Amniotic epithelial cell (primary cell): Measurements from ENCODE around the gene GSTM4.
"Not testable (repeated sequence)": the region's sequence is repeated elsewhere in the genome, so short reads cannot be mapped to it uniquely, and the experiment has no call there.

Experiments
- DNase-seq: peaks from one replicate; pipeline ENCODE4 v3.0.0-alpha.2; 2010; ENCODE audit warnings: low read depth

The GSTM4 gene

DNA sequence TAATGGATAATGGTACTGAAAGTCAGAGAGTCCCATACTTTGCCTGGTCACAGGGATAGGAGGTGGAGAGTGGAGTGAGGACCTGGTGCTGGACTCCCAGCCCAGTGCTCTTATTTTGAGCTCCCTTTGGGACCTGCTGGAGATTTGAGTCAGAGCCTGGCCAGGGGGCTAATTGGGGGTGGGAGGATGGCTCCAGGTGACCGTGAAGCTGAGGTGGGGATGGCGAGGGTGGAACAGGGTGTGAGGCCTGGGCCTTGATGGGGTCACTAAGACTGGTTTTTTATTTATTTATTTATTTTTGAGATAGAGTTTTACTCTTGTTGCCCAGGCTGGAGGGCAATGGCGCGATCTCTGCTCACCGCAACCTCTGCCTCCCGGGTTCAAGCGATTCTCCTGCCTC is 18.5 kb upstream of the GSTM4 start:
- no peak for DNase-seq

GRCh38 chr1:109639063-109639840 is 16.6 kb upstream of the GSTM4 start:
- DNase-seq = no peak

- no peak for DNase-seq
Observed at GRCh38 chr1:109639841-109640184, 16.1 kb upstream of the GSTM4 start.

GRCh38 chr1:109640285-109640865 is 15.5 kb upstream of the GSTM4 start:
- peak; percentile 70 for DNase-seq

DNA sequence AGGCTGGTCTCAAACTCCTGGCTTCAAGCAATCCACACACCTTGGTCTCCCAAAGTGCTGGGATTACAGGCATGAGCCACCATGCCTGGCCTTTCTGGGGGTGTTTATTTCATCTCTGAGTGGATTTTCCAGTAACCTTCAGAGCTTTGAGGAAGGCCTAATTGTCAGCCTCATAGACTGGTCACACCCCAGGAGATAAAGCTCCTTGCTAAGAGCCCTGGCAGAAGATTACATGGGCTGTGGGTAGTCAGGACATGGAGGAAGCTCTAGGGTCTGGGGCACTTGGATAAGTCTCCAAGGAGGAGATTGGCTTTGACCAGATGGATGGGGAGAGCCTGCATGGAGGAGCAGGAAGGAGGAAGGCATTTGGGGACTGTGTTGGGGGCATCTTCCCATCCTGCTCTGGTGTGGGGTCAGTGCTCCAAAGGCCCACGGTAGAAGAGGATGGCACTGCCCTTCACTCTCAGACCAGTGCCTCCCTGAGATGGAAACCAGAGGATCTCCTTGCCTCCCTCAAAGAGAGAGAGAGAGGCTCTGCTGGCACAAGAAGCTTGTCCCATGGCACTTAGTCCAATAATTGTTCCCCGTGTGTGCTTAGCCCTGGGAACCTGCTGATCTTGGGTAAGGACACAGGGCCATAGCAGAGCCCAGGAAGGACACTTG is 14.7 kb upstream of the GSTM4 start:
- no peak for DNase-seq

DNA sequence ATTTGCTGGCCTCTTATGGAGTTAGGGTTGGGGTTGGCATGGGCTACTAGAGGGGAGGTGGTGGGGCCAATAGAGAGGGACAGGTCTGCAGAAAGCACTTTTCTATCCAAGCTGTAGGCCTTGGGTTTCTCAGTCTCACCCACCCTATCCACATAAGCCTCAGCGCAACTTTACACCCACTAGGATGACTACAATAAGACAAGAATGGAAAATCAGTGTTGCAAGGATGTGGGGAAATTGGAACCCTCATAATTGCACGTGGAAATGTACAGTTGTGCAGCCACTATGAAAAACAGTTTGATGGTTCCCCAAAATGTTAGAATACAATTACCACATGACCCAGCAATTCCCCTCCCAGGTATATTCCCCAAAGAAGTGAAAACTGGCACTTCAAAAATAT is 14.0 kb upstream of the GSTM4 start:
- no peak for DNase-seq

DNA sequence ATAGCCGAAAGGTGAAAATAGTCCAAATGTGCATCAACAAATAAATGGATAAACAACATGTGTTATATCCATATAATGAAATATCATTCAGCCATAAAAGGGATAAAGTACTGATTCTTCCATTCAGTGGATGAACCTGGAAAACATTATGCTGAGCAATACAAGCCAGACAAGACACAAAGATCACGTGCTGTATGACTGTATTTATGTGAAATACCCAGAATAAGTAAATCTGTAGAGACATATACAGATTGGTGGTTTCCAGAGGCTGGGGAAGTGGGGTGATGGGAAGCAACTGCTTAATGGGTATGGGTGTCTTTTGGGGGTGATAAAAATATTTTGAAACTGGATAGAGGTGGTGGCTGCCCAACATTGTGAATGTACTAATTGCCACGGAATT is 13.3 kb upstream of the GSTM4 start:
- DNase-seq = peak; percentile 42

GRCh38 chr1:109643385-109644230 is 12.3 kb upstream of the GSTM4 start:
- peak; percentile 55 for DNase-seq

DNA sequence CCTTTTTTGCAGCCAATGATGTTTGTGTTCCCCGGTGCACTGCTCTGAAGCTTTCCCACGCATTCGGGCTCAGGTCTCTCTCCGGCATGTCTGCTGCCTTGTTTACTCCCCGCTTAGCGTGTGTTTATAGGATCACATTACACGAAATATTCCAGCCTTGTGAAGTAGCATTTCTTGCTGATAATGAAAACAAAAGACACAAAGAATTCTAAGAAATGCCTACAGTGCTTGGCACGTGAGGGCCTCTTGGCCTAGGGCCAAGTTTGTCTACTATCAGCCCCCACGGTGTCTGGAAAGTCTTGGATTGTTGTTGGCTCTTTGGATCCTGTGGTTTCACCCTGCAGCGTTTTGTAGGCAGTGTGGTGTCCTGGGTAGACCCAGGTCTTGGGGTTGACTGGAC is 11.2 kb upstream of the GSTM4 start:
- DNase-seq = peak; percentile 47

DNA sequence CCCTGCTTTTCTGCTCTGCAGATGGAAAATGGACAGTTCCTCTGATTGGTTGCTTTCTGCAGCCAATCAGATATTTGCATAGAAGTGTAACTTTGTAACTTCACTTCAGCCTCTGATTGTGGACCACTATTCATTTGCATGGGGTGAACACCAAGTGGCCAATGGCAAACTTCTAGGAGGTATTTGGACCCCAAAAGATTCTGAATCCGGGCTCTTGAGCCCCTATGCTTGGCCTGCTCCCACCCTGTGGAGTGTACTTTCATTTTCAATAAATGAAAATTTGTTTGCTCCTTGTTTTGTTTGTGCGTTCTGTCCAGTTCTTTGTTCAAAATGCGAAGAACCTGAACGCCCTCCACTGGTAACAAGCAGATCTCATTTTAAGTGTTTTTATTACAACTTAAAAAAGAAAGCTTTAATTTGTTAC is 6.4 kb upstream of the GSTM4 start:
- peak; percentile 57 for DNase-seq

- no peak for DNase-seq
Observed at GRCh38 chr1:109650609-109651008, 5.3 kb upstream of the GSTM4 start.

- DNase-seq = no peak
Observed at GRCh38 chr1:109652402-109652801, 3.5 kb upstream of the GSTM4 start.

GRCh38 chr1:109653306-109653705 is 2.6 kb upstream of the GSTM4 start:
- DNase-seq = no peak

- no peak for DNase-seq
Observed at GRCh38 chr1:109654519-109654918, 1.4 kb upstream of the GSTM4 start.

GRCh38 chr1:109657395-109657794 is 1.5 kb downstream of the GSTM4 start:
- DNase-seq = no peak

DNA sequence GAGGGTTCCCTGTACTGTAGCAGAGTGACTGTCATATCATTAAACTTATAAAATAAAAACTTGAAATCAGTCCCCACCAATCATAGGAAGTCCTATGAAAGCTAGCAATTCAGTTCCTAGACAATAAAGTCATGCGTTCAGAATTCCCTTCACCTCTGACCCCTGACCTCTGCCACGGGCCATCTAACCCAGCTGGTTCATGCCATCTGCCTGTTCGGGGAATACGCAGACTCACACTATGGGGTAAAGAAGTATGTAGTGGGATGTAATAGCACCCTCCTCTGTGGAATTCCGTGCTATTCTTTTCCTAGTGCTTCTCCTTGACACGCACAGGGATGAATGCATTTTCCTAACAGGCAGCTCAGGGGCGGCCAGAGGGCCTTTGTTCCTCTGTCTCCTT is 2.1 kb downstream of the GSTM4 start:
- no peak for DNase-seq

GRCh38 chr1:109658533-109659042 is 2.7 kb downstream of the GSTM4 start:
- DNase-seq = no peak

DNA sequence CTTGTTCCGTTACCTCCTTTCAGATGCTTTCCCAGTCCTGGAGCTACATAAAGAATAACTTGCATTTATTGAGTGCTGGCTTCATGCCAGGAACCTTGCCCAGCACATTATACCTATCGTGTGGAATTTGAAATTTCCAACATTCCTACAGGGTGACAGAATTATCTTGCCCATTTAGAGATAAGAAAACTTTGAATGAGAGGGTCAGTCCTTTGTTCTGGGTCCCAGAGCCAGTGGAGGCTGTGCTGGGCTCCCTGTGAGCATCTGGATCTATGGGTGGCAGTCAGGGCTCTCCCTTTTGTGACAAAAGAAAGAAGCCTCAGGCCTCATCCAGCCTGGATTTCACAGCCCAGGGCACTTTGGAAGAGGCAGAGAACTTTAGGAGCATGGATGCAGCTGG is 3.2 kb downstream of the GSTM4 start:
- no peak for DNase-seq

DNA sequence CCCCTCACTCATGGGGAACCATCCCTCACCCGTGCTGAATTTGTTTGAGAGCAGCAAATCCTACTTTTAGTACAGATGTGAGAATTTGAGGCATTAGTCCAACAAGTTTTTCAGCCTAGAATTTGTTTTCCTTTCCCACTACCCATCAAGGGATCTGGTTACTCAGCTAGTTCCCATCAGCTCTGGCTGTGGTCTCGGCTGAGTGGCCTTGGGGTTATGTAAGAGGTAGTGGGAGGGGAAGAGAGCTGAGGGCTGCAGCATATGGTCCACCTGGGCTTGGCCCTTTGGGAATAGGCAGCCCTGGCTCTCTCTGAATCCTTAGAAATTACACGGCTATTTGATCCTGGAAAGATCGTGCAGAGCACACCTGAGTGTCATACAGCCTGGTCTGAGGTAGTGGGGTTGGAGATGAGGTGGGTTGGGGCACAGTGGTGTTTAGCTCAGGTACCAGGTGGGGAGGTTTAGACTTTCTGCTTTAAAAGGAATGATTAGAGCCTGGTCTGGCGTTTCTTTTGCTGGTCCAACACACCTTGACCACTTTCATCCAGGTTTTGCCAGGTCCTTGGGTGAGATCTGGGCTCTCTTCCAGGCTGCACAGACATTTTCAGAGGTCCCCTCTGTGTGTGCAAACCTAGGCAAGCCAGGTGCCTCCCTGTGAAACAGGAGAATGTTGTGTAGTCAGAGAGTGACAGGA is 4.2 kb downstream of the GSTM4 start:
- peak; percentile 58 for DNase-seq

DNA sequence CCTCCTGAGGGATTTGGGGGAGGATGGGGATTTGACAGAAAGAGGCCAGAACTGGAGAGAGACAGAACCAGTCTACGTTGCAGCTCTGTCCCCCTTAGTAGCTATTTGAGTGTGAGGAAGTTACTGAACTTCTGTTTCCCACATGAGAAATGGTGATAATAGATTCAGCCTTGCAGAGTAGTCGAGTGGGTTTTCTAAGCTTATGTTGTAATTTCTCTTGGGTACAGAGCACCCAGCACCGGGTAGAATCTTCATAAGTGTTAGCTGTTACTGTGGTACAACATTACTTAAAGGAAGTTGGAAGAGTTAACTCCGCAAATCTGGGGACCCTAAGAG is 4.8 kb downstream of the GSTM4 start:
- not testable (repeated sequence) for DNase-seq

GRCh38 chr1:109661391-109661790 is 5.5 kb downstream of the GSTM4 start:
- DNase-seq = no peak

GRCh38 chr1:109664671-109665070 is 8.8 kb downstream of the GSTM4 start:
- DNase-seq = no peak
